ENCODE data around the gene PCIF1. TPM values are rescaled to one million over a fixed set of nuclear protein-coding genes. Genes with fewer than 3 reads are reported as not detected.

The PCIF1 gene
- total and polyA plus RNA-seq, 10 donors = 25.1 to 61.9 (median 45.9) TPM

DNA sequence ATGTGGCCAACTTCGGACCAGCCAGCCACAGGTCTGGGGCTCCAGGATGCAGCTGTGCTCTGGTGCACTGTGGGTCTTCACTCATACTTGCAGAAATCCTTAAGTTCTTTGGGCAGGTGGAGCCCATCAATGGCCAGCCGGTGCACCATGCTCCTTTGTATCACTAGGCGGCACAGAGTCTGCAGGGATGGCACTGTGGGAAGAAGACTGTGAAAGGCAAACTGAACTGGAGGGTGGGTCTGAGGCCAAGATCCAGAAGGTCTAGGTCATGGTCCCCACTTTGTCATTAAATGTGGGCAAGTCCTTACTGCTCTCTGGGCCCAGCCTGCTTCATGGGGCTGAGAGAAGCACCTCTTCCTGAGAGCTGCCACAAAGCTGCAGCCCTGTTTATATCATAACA lies 45.8 kb upstream of the PCIF1 start:
- no peaks in the 10 kb centered on the region for H3K27me3 ChIP-seq (replicated peaks in 1 of 7)
- DNase-seq = no peak
- 63 to 94% (median 86%) methylated on average over 1 to 3 of the region's 3 CpGs for WGBS, 5 donors
- intact Hi-C loops (cut with DNase I; ENCODE audit: low total_unique reads) = loop anchor here (10.0 kb wide), 1 partner anchor 94 kb away; the partner anchor contains the start of genes DNTTIP1 and WFDC3
- peaks cover 41 to 81% (median 67%) of the 10 kb centered on the region in 6 donors for H3K4me1 ChIP-seq
- peaks cover 0 to 64% (median 12%) of the 10 kb centered on the region in 6 donors for H3K36me3 ChIP-seq
- H3K27ac ChIP-seq = peak overlapping the region in 1 of 8 donors; percentile 90
- TF ChIP-seq, protein P1, sequence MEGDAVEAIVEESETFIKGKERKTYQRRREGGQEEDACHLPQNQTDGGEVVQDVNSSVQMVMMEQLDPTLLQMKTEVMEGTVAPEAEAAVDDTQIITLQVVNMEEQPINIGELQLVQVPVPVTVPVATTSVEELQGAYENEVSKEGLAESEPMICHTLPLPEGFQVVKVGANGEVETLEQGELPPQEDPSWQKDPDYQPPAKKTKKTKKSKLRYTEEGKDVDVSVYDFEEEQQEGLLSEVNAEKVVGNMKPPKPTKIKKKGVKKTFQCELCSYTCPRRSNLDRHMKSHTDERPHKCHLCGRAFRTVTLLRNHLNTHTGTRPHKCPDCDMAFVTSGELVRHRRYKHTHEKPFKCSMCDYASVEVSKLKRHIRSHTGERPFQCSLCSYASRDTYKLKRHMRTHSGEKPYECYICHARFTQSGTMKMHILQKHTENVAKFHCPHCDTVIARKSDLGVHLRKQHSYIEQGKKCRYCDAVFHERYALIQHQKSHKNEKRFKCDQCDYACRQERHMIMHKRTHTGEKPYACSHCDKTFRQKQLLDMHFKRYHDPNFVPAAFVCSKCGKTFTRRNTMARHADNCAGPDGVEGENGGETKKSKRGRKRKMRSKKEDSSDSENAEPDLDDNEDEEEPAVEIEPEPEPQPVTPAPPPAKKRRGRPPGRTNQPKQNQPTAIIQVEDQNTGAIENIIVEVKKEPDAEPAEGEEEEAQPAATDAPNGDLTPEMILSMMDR (IDR thresholded peaks at IDR 0.05 in 8 of 11, conservative IDR thresholded peaks at IDR 0.05 in 3 of 11) = no peak
- TF ChIP-seq POLR2AphosphoS5 (IDR thresholded peaks at IDR 0.05) = peak in 1 of 3 donors; percentile 29
- H3K4me3 ChIP-seq = no peak overlapping the region
- no peaks in the 10 kb centered on the region for H3K9me3 ChIP-seq

DNA sequence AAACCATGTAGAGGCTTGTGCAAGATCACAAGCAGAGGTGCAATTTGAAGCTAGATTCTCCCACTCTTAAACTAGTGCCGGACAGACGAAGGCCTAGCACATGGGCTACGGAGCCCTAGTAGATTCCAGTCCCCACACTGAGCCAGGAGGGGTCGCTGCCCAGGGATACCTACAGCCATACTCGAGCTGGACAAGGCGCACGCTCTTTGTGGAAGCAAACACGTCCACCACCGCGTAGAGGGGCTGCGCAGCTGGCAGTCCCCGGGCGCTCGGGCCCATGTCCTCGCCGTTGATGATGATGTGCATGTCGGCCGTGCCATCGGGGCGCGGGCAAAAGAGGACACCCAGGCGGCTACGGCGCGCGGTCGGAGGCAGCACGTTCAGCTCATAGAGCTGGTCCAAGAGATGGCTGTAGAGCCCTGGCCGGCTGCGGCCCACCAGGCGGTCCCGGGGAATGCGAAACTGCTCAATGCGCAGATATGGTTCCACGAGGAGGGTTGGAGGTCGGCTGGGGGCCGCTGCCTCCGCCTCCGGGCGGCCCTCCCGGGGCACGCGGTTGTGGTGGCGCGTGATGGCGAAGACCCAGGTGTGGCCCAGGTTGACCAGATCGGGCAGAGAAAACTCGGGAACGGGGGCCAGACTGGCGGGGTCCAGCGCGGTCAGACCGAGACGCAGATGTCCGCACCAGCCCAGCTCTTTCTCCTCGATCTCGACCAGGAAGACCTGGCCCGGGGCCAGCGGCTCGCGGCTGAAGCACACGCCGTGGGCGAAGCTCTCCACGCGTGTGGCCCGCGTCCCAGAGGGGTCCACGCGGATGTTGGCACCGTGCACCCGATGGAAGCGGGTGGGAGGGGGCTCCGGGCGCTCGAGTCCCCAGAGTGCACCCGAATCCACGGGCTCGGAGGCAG lies 44.2 kb upstream of the PCIF1 start:
- intact Hi-C loops (cut with DNase I; ENCODE audit: low total_unique reads) = no loop called here
- peak; percentile 92 for DNase-seq

GRCh38 chr20:45890985-45891983 lies 43.2 kb upstream of the PCIF1 start, which contains the start of the genes CTSA and NEURL2:
Gene CTSA (plus strand): TSS chr20:45891335. CDS start chr20:45891569, 234 bp downstream.
Gene NEURL2 (minus strand): TSS chr20:45891208. CDS start chr20:45890991, 217 bp downstream.
- intact Hi-C loops (cut with DNase I; ENCODE audit: low total_unique reads) = no loop called here
- peak; percentile 97 for DNase-seq
- peak within 1 kb of the TSS; percentile 72 to 90 (median 86) for H3K27ac ChIP-seq
- H3K36me3 ChIP-seq = peaks cover 0 to 66% (median 34%) of the 10 kb centered on the region in 6 donors
- TF ChIP-seq POLR2A (IDR thresholded peaks at IDR 0.05) = peak in 2 of 3 donors; percentile 19 to 39
- peak; percentile 94 to 96 (median 95) for TF ChIP-seq POLR2AphosphoS5 (IDR thresholded peaks at IDR 0.05)
- TF ChIP-seq, protein P1 (IDR thresholded peaks at IDR 0.05 in 8 of 11, conservative IDR thresholded peaks at IDR 0.05 in 3 of 11) = peak in 2 of 11 experiments; percentile 16 to 23
- H3K9me3 ChIP-seq = no peaks in the 10 kb centered on the region
- H3K4me1 ChIP-seq = peaks cover 30 to 66% (median 52%) of the 10 kb centered on the region in 6 donors
- no peaks in the 10 kb centered on the region for H3K27me3 ChIP-seq (replicated peaks in 1 of 7)
- peak within 1 kb of the TSS; percentile 72 to 98 (median 89) for H3K4me3 ChIP-seq
- 1 to 2% (median 1%) methylated on average over 51 to 78 of the region's 78 CpGs for WGBS, 5 donors

More for the DNA sequence above, 44.2 kb upstream of the PCIF1 start:
- H3K4me1 ChIP-seq = peaks cover 33 to 76% (median 59%) of the 10 kb centered on the region in 6 donors
- H3K27ac ChIP-seq = peak overlapping the region; percentile 72 to 90 (median 86)
- no peaks in the 10 kb centered on the region for H3K9me3 ChIP-seq
- 2 to 5% (median 2%) methylated on average over 25 to 79 of the region's 79 CpGs for WGBS, 5 donors
- peak overlapping the region; percentile 72 to 98 (median 89) for H3K4me3 ChIP-seq
- peaks cover 0 to 64% (median 26%) of the 10 kb centered on the region in 6 donors for H3K36me3 ChIP-seq
- TF ChIP-seq POLR2AphosphoS5 (IDR thresholded peaks at IDR 0.05) (peak; percentile 68 to 80 (median 70)), POLR2A (IDR thresholded peaks at IDR 0.05) (peak in 1 of 3 donors; percentile 9)
- TF ChIP-seq, protein P1 (IDR thresholded peaks at IDR 0.05 in 8 of 11, conservative IDR thresholded peaks at IDR 0.05 in 3 of 11) = peak; percentile 12 to 78 (median 61)
- H3K27me3 ChIP-seq (replicated peaks in 1 of 7) = no peaks in the 10 kb centered on the region

Data from spleen (tissue), 11 donors.